GM21526 (cell line): Measurements from ENCODE around the gene HAUS2.
"Not testable (repeated sequence)": the region's sequence is repeated elsewhere in the genome, so short reads cannot be mapped to it uniquely, and the experiment has no call there.

ENCODE experiments used
- ATAC-seq: cut with Tn5 transposase; IDR thresholded peaks from one replicate; pipeline ENCODE4 v1.9.1; 2021; ENCODE audit warnings: moderate library complexity; ENCODE audit not compliant: unreplicated experiment, low FRiP score

HAUS2 gene

GRCh38 chr15:42548249-42549031 lies at the start of gene HAUS2, which contains the start of gene LRRC57:
Gene HAUS2 (plus strand): TSS chr15:42548838. CDS start chr15:42548873, 35 bp downstream.
Gene LRRC57 (minus strand): TSS chr15:42548793. CDS start chr15:42548434, 359 bp downstream.
- ATAC-seq = peak; percentile 73

GRCh38 chr15:42499858-42500609 lies 48.6 kb upstream of the HAUS2 start:
- no peak for ATAC-seq

GRCh38 chr15:42502477-42502876 lies 46.2 kb upstream of the HAUS2 start:
- no peak for ATAC-seq

GRCh38 chr15:42503825-42504224 lies 44.8 kb upstream of the HAUS2 start:
- no peak for ATAC-seq

GRCh38 chr15:42504631-42505030 lies 44.0 kb upstream of the HAUS2 start:
- ATAC-seq = no peak

- ATAC-seq = no peak
Observed at GRCh38 chr15:42507514-42507913, 41.1 kb upstream of the HAUS2 start.

GRCh38 chr15:42508263-42508690 lies 40.4 kb upstream of the HAUS2 start:
- no peak for ATAC-seq

GRCh38 chr15:42510258-42511006 lies 38.2 kb upstream of the HAUS2 start:
- no peak for ATAC-seq

GRCh38 chr15:42511007-42511391 lies 37.6 kb upstream of the HAUS2 start:
- ATAC-seq = no peak

- ATAC-seq = no peak
Observed at GRCh38 chr15:42523331-42523730, 25.3 kb upstream of the HAUS2 start.

- no peak for ATAC-seq
Observed at GRCh38 chr15:42528970-42529369, 19.7 kb upstream of the HAUS2 start.

GRCh38 chr15:42533246-42533645 lies 15.4 kb upstream of the HAUS2 start:
- no peak for ATAC-seq

GRCh38 chr15:42544853-42545629 lies 3.6 kb upstream of the HAUS2 start:
- ATAC-seq = no peak

- ATAC-seq = no peak
Observed at GRCh38 chr15:42547918-42548248, 755 bp upstream of the HAUS2 start.

- peak; percentile 20 for ATAC-seq
Observed at GRCh38 chr15:42549032-42549491, 424 bp downstream of the HAUS2 start.

GRCh38 chr15:42549741-42550392 lies 1.2 kb downstream of the HAUS2 start:
- ATAC-seq = no peak

- ATAC-seq = no peak
Observed at GRCh38 chr15:42553554-42553953, 4.9 kb downstream of the HAUS2 start.

- ATAC-seq = not testable (repeated sequence)
Observed at GRCh38 chr15:42556550-42557207, 8.0 kb downstream of the HAUS2 start.

- ATAC-seq = no peak
Observed at GRCh38 chr15:42558739-42559138, 10.1 kb downstream of the HAUS2 start.
